GM21528 (cell line): ENCODE measurements around the gene PAPLN.
"Not testable (repeated sequence)": the region's sequence is repeated elsewhere in the genome, so short reads cannot be mapped to it uniquely, and the experiment has no call there.

ENCODE experiments used
- ATAC-seq: cut with Tn5 transposase; IDR thresholded peaks from one replicate; pipeline ENCODE4 v1.9.1; 2021; ENCODE audit warnings: mild to moderate bottlenecking, moderate library complexity; ENCODE audit not compliant: unreplicated experiment, low FRiP score

The PAPLN gene

GRCh38 chr14:73283608-73284379 lies 46.5 kb downstream of the PAPLN start:
- no peak for ATAC-seq

DNA sequence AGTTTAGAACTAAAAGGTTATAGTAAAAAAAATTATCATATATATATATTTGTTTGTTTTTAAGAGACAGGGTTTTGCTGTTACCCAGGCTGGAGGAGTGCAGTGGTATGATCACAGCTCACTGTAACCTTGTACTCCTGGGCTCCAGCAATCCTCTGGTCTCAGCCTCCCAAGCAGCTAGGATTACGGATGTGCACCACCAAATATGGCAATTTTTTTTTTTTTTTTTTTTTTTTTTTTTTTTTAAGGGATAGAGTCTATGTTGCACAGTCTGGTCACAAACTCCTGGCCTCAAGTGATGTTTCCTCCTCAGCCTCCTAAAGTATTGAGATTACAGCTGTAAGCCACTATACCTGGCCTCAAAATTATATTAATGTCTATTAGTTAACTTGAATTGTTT lies 48.7 kb downstream of the PAPLN start:
- no peak for ATAC-seq

DNA sequence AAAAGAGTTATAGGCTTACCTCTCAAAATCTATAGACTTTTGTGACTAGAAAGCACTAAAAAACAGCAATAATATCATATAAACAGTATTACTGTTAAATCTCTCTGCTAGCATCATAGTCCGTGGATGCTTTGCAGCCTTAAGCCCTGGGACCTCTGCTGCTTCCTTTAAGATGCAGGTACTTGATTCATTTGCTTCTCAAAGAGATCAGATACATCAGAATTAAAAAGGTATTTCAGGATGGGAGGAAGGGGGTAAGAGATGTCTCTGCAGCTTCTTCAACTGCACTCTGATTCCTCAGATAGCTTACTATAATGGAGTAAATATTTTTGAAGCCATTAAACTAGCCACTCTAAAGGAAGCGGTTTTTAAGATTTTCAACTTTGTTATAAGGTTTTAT lies 49.3 kb downstream of the PAPLN start:
- no peak for ATAC-seq

GRCh38 chr14:73287071-73287470 lies 49.8 kb downstream of the PAPLN start:
- ATAC-seq: no peak

GRCh38 chr14:73289308-73289707 lies 52.0 kb downstream of the PAPLN start:
- ATAC-seq: no peak

DNA sequence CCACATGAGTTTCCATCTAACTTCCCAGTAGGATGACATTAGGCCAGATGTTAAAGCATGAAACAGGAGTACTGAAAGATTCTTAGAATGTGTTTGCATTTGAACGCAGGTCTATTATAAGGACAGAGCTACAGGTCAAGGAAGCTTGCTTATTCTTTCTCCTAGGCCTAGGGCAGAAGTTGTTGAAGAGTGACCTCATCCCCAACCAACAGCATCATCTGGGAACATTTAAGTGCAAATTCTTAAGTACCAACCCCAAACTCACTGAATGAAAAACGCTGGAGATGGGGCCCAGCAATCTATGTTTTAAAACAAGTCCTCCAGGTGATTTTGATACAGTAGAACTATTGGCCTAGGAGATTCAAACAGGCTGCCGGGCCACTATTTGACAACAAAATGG lies 52.4 kb downstream of the PAPLN start:
- ATAC-seq: no peak

- no peak for ATAC-seq
These were observed 53.0 kb downstream of the PAPLN start for GRCh38 chr14:73290279-73290678.

- no peak for ATAC-seq
These were observed 56.8 kb downstream of the PAPLN start for GRCh38 chr14:73293782-73294781.

DNA sequence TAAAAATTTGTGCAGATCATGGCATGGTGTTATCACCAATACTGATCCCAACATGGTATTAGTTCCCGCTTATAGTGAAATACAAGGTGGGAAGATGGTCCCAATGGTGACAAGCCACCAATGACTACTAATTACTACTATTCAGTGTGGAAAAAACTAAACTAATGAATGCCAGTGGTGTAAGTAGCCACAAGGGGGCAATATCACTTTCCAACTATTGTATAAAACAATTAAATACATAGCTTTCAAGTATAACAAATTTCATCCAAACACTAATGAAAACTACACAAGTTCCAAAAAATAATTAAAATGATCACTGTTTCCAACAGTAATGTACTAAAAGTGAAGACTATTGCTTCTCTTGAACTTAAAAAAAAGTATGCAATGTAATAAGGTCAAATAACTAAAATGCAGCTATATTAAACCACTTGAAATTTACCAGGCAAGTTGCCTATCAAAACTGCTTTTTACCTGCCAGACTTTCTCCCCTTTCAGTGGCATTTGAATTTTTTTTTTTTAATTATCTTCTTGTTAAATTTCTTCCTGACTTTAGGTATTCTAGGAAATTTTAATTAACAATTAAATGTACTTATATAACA lies 58.0 kb downstream of the PAPLN start:
- no peak for ATAC-seq

DNA sequence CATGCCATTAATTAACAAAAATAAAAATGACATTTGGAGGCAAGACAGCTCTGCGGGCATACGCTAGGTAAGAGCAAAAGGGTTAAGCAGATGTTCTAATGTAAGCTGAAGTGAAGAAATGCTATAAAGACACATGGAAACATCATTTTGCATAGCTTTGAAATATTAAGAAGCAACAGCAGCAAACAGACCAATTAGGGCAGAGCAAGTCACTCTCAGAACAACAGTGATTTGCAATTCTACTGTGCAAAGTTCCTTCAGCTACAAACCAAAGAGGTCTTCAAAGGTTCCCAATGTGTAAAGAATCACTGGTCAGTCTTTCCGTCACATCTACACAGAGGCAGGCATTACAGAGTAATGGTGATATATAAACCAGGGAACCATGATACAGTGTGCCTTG lies 68.2 kb downstream of the PAPLN start:
- ATAC-seq: no peak

- ATAC-seq: no peak
These were observed 70.0 kb downstream of the PAPLN start for GRCh38 chr14:73307261-73307660.

DNA sequence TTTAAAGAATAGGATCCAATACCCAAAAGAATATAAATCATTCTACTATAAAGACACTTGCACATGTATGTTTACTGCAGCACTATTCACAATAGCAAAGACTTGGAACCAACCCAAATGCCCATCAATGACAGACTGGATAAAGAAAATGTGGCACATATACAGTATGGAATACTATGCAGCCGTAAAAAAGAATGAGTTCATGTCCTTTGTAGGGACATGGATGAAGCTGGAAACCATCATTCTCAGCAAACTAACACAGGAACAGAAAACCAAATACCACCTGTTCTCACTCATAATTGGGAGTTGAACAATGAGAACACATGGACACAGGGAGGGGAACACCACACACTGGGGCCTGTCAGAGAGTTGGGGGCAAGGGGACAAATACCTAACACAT lies 71.9 kb downstream of the PAPLN start:
- not testable (repeated sequence) for ATAC-seq

GRCh38 chr14:73311708-73312030 lies 74.4 kb downstream of the PAPLN start:
- no peak for ATAC-seq

DNA sequence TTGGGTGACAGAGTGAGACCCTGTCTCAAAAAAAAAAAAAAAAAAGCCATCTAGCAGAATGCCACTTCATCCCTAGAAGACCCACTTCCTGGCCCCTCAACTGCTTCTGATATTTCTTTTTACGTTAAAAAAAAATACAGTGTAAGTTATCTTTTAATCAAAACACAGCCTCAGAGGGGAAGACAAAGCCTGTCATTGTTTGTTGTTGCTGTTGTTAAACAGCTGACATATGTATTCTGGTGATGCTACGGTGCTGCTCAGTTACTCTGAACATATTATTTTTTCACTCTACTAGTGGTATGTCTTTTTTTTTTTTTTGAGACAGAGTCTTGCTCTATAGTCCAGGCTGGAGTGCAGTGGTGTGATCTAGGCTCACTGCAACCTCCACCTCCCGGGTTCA lies 75.4 kb downstream of the PAPLN start:
- no peak for ATAC-seq

- ATAC-seq: no peak
These were observed 75.8 kb downstream of the PAPLN start for GRCh38 chr14:73313151-73313550.

DNA sequence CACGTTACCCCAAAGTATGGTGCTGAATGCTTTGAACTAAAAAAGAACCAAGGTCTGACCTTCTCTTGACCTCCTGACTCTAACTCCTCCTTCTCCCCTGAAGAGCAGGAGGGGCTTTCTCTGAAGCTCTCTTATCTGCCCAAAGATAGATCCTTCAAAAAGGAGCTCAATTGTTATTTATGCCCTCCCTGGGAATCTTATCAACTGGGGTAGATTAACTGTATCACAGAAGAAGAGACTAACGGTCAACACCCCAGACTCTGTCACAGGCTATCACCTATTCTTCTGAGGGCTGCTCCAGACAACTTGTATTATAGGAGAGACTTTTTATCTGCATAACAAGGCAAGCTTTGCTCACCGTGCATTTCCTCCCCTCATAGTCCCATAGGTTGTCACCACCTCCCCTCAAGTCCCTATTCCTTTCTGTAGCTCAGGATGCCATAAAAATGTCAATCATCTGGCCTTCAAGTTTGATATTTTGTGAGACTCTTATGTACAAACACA lies 86.6 kb downstream of the PAPLN start:
- no peak for ATAC-seq
